ENCODE measurements around the gene SAMHD1.
"Not testable (repeated sequence)": the region's sequence is repeated elsewhere in the genome, so short reads cannot be mapped to it uniquely, and the experiment has no call there.

SAMHD1 gene

DNA sequence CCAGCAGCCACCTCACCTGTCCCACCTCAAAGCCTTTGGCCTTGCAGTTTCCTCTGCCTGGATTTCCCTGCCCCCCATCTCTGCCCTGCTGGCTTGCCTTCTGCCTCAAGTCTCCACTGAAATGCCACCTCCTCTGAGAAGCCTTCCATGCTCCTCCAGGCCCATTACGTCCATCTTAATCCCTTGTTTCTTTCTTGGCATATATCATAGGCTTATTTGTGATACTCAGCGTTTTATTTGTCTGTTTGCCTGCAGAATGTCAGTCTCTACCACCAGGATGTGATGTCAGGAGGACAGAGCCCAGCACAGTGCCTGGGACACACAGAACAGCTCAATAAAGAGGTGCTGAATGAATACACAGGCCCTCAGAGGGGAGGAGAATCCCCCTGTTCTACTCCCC, 100.0 kb downstream of the SAMHD1 start:
- no peak for DNase-seq (ENCODE audit: low read depth)

DNA sequence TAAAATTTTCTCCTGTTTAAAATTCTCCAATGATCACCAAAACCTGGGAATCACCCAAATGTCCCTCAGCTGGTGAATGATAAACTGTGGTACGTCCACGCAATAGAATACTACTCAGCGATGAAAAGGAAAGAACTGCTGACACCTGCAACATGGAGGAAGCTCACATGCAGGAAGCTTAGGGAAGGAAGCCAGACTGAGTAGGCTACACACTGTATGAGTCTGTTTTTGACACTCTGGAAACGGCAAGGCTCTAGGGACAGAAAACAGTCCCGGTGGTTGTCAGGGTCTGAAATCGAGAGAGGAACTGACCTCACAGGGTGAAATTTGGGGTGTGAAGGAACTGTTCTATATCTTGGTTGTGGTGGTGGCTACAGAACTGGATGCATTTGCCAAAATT, 100.7 kb downstream of the SAMHD1 start:
- no peak for DNase-seq (ENCODE audit: low read depth)

DNA sequence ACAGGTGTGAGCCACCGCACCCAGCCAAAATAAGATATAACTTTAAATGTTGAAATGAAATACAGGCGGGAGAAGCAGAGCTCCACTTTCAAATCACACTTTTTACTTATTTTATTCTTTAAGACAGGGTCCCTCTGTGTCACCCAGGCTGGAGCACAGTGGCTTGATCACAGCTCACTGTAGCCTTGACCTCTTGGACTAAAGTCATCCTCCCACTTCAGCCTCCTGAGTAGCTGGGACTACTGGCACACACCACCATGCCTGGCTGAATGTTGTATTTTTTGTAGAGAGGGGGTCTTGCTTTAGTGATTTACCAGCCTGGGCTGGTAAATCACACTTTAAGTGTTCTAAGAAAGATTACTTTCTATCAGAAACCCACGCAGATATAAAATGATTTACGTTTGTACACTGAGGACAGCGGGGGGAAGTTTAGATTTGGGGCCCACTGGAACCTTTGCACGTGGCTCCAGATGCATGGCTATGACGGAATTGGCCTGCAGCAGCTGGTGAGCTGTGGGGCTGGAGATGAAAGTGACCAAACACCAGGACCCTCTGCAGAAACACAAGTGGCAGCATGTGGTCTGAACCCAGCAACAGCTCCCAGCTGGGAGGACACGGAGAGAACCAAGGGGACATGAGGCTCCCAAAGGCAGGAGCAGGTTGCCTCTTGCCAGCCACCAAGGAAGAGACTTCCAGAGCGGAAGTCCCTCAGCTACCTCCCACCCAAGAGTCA, 102.0 kb downstream of the SAMHD1 start:
- no peak for DNase-seq (ENCODE audit: low read depth)

DNA sequence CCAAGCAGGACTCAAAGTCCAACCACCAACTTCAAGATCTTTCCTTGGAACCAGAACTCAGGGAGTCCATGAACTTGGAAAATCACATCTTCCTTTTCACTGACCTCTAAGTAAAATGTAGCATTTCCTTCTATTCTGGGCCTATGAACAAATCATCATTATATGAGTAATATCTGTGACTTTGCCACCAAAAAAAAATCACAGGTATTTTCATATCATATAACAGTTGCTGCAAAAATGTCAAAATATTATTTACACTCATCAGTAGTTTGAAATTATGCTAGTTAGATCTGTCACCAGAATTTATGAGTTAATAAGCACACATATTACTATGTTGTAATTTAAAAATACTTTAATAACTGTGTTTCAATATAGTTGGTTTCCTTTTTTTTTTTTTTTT, 102.8 kb downstream of the SAMHD1 start:
- no peak for DNase-seq (ENCODE audit: low read depth)

DNA sequence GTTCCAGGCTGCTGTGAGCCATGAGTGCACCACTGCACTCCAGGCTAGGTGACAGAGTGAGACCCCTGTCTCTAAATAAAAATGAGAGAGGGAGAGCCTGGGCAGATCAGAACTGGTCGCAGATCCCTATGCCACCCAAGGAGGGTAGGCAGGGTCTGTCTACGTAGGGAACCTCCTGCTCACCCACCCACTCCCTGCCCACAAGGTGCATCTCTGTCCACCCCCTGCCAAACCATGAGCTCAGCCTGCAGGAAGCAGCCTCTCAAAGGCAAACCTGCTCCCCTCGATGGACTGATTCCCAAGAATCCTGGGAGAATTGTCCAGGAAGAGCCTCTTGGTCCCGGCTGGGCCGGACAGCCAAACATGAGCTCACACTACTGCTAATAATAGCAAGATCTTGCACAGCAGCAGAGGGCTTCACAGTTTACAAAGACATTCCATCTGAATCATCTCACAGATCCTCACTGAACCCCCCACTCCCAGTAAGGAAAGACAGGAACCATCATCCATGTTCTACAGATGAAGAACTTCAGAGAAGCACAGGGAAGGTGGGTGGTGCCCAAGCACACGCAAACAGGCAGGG, 103.3 kb downstream of the SAMHD1 start:
- DNase-seq (ENCODE audit: low read depth): peak; percentile 93

DNA sequence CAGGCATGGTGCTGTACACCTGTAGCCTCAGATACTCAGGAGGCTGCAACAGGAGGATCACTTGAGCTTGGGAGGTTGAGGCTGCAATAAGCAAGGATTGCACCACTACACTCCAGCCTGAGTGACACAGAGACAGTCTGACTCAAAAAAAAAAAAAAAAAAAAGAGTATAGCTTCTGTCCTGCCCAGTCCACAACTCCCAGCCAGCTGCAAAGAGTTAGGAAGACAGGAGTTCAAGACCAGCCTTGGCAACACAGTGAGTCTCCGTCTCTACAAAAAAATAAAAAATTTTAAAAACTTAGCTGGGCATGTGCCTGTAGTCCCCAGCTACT, 103.8 kb downstream of the SAMHD1 start:
- DNase-seq (ENCODE audit: low read depth): peak; percentile 65

DNA sequence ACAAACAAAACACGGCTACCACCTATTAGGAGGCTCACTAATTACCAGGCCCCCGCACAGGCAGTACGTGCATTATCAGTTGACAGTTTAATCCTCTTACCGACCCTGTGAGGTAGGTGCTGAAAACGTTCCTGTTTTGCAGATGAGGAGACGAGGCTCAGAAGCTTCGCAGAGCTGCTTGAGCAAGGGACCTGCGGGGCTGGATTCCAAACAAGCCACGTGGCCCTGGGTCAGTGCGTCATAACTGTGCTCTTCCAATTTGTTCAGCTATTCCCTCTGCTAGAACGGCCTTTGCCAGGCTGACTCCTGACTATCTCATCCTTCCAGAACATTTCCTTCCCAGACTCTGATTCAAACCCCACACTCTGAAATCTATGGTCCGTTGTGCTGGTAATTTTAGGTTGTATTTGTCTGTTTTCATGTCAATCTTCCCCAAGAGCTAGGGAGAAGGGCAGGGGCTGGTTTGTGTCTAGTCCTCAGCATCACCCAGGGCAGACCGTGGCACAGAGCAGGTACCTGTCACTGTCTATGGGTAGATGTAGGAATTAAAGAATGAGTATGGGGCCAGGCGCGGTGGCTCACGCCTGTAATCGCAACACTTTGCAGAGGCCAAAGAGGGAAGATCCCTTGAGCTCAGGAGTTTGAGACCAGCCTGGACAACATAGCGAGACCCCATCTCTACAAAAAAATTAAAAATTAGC, 104.3 kb downstream of the SAMHD1 start:
- DNase-seq (ENCODE audit: low read depth): peak; percentile 98

DNA sequence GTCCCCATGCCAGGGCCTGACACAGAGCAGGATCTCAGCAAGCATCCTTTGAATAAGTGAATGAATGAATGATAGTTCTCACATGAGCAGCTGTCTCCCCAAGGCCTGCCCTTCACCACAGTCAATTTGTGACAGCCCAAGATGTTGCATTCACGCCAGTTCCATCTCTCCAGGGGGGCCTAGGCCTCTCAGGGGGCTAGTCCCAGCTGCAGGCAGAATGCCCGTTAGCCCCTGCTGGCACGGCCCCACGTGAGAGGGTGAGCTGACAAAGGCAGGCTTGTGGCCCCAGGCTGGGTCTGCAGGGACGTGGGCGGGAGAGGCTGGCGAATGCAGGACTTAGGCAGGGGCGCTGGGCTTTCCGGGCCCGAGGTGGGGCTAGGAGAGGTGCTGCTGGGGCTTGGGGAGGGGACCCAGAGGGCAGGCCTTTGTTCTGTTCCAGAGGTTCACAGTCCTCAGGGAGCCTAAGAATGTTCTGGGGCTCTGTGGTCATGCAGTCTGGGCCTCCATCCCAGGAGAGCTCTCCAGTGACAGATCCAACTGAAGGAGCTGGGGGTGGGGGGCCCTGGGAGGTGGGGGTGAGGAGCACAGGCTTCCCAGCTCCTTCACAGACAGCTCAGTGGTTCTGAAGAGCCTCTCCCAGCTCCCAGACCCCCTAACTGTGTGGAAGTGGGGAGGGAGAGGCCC, 106.1 kb downstream of the SAMHD1 start:
- DNase-seq (ENCODE audit: low read depth): no peak

DNA sequence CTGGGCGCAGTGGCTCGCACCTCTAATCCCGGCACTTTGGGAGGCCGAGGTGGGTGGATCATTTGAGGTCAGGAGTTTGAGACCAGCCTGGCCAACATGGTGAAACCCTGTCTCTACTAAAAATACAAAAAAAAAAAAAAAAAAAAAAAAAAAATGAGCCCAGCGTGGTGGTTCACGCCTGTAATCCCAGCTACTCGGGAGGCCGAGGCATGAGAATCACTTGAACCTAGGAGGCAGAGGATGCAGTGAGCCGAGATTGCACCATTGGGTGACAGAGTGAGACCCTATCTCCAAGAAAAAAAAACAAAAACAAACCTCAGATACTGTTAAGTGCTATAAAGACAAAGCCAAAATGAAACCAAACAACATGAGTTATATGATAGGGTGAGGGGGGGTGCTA, 110.5 kb downstream of the SAMHD1 start:
- DNase-seq (ENCODE audit: low read depth): not testable (repeated sequence)

All from amniotic epithelial cell (primary cell).